CD14-positive monocyte (primary cell): ENCODE results near the gene ANKRD30A. TPM values are rescaled to one million over a fixed set of nuclear protein-coding genes. Genes with fewer than 3 reads are reported as not detected.
"Not testable (repeated sequence)": the region's sequence is repeated elsewhere in the genome, so short reads cannot be mapped to it uniquely, and the experiment has no call there.

Source experiments
- DNase-seq, 3 donors: peaks; one replicate each; pipeline ENCODE4 v3.0.0-alpha.2; 2011 to 2022
- H2AFZ ChIP-seq: 2 replicates; pipeline ENCODE4 v1.6.0; 2012; ENCODE audit warnings: mild to moderate bottlenecking, low read depth, low read length, inconsistent platforms; ENCODE audit not compliant: insufficient read depth, poor library complexity, severe bottlenecking
- H3K27ac ChIP-seq, 2 donors: 1 replicate in 1 of 2; 2 replicates in 1 of 2; pipeline ENCODE4 v1.5.1; 2012 to 2013; ENCODE audit warnings: low read length in 2 of 2, control low read depth in 1 of 2, inconsistent platforms in 1 of 2, low read depth in 1 of 2, mild to moderate bottlenecking in 1 of 2
- H3K27me3 ChIP-seq, 2 donors: one replicate each; pipeline versions ENCODE4 v1.6.0 to v1.6.1; 2011 to 2013; ENCODE audit warnings: low read length in 2 of 2; ENCODE audit not compliant: control insufficient read depth in 2 of 2, insufficient read depth in 2 of 2
- H3K36me3 ChIP-seq, 2 donors: replicated peaks in 1 of 2; 1 replicate in 1 of 2; 2 replicates in 1 of 2; pipeline versions ENCODE4 v1.5.1 to v1.6.1; 2012 to 2013; ENCODE audit warnings: low read length in 2 of 2, control low read depth in 1 of 2, inconsistent platforms in 1 of 2, mild to moderate bottlenecking in 1 of 2; ENCODE audit not compliant: insufficient read depth in 2 of 2, control insufficient read depth in 1 of 2
- H3K4me1 ChIP-seq, 2 donors: 1 replicate in 1 of 2; 2 replicates in 1 of 2; pipeline versions ENCODE4 v1.5.1 to v1.6.1; 2012 to 2013; ENCODE audit warnings: low read length in 2 of 2, control low read depth in 1 of 2, inconsistent platforms in 1 of 2, mild to moderate bottlenecking in 1 of 2, moderate library complexity in 1 of 2; ENCODE audit not compliant: insufficient read depth in 2 of 2, control insufficient read depth in 1 of 2
- H3K4me2 ChIP-seq: replicated peaks from 2 replicates; pipeline ENCODE3; 2012; ENCODE audit warnings: low read length, moderate library complexity, mild to moderate bottlenecking; ENCODE audit not compliant: poor library complexity, severe bottlenecking; ENCODE audit errors: extremely low read depth
- H3K4me3 ChIP-seq, 3 experiments: fragments of 200-600 bp in 1 of 3; sonication (generic) in 1 of 3; replicated peaks in 1 of 3; 1 replicate in 2 of 3; 2 replicates in 1 of 3; pipeline ENCODE4 v1.5.1; 2011 to 2013; ENCODE audit warnings: low read length in 3 of 3, mild to moderate bottlenecking in 3 of 3, control low read depth in 2 of 3, low read depth in 2 of 3, inconsistent platforms in 1 of 3, moderate library complexity in 1 of 3
- H3K79me2 ChIP-seq: 2 replicates; pipeline ENCODE4 v1.6.0; 2012; ENCODE audit warnings: mild to moderate bottlenecking, control low read depth, inconsistent platforms, low read length, moderate library complexity; ENCODE audit not compliant: insufficient read depth
- H3K9ac ChIP-seq: 2 replicates; pipeline ENCODE4 v1.6.0; 2017; ENCODE audit warnings: low read length, mild to moderate bottlenecking; ENCODE audit not compliant: insufficient read depth, poor library complexity, severe bottlenecking
- H3K9me3 ChIP-seq, 2 donors: replicated peaks in 1 of 2; 1 replicate in 1 of 2; 2 replicates in 1 of 2; pipeline versions ENCODE4 v1.5.1 to v1.6.1; 2012 to 2013; ENCODE audit warnings: low read length in 2 of 2, control low read depth in 1 of 2; ENCODE audit not compliant: control insufficient read depth in 1 of 2, insufficient read depth in 1 of 2
- H4K20me1 ChIP-seq: 2 replicates; pipeline ENCODE4 v1.6.0; 2012; ENCODE audit warnings: mild to moderate bottlenecking, low read length, control low read depth, moderate library complexity; ENCODE audit not compliant: insufficient read depth
- H3K27ac Mint-ChIP-seq, 7 donors: one replicate each; pipeline ENCODE4 v1.8.0; 2020; ENCODE audit warnings: mild to moderate bottlenecking in 7 of 7, mixed read lengths in 7 of 7, moderate library complexity in 6 of 7, inconsistent platforms in 2 of 7
- H3K27me3 Mint-ChIP-seq, 3 donors: one replicate each; pipeline ENCODE4 v1.8.0; 2021 to 2022; ENCODE audit warnings: low read depth in 3 of 3, mild to moderate bottlenecking in 3 of 3, mixed read lengths in 3 of 3, moderate library complexity in 3 of 3, inconsistent platforms in 1 of 3
- H3K36me3 Mint-ChIP-seq, 2 donors: one replicate each; pipeline ENCODE4 v1.8.0; 2020; ENCODE audit warnings: mixed read lengths in 2 of 2, inconsistent platforms in 1 of 2, mild to moderate bottlenecking in 1 of 2
- H3K4me1 Mint-ChIP-seq: one replicate; pipeline ENCODE4 v1.8.0; 2020; ENCODE audit warnings: mild to moderate bottlenecking, mixed read lengths
- H3K4me3 Mint-ChIP-seq, 2 donors: one replicate each; pipeline ENCODE4 v1.8.0; 2020; ENCODE audit warnings: mild to moderate bottlenecking in 2 of 2, mixed read lengths in 2 of 2, moderate library complexity in 1 of 2
- H3K9me3 Mint-ChIP-seq, 7 donors: one replicate each; pipeline ENCODE4 v1.8.0; 2020 to 2022; ENCODE audit warnings: mixed read lengths in 7 of 7, mild to moderate bottlenecking in 6 of 7, moderate library complexity in 6 of 7, inconsistent platforms in 2 of 7
- WGBS: methylation state at CpG from one replicate; pipeline ENCODE4 v1.1.5; 2013; ENCODE audit warnings: missing lambda C conversion rate; ENCODE audit not compliant: insufficient coverage; 5-methylcytosine and 5-hydroxymethylcytosine counted together
- intact Hi-C, 2 donors: fragments of 100-400 bp; cut with micrococcal nuclease; formaldehyde crosslinking; loops; one replicate each; pipeline versions ENCODE4 v1.15.0 to v1.15.1; 2023
- polyA minus RNA-seq: library from RNA; depleted of rRNA, polyadenylated mRNA; stranded (reverse); fragments of >200 nt; gene quantifications from 2 replicates; pipeline ENCODE4 v1.2.3, GENCODE V29; 2012
- polyA plus RNA-seq, 3 donors: library from polyadenylated mRNA; depleted of rRNA in 1 of 3; unstranded in 2 of 3; stranded (reverse) in 1 of 3; fragments of 300-500 nt in 2 of 3; fragments of >200 nt in 1 of 3; fragmentation: Illumina TruSeq in 2 of 3; gene quantifications; 1 replicate in 2 of 3; 2 replicates in 1 of 3; pipeline ENCODE4 v1.2.3, GENCODE V29; 2012 to 2021
- total RNA-seq, 12 experiments: library from RNA in 1 of 12; stranded (reverse) in 1 of 12; fragments of 120-200 nt in 1 of 12; gene quantifications; one replicate each; pipeline ENCODE4 v1.2.4 and lab custom pipeline; 2013 to 2026; ENCODE audit warnings: mixed read lengths in 6 of 12, inconsistent platforms in 1 of 12
- TF ChIP-seq, protein P1 (sequence below): fragments of 200-600 bp; IDR thresholded peaks from one replicate; pipeline ENCODE4 v1.8.0; 2022; ENCODE audit warnings: antibody characterized with exemption, mild to moderate bottlenecking

Gene ANKRD30A, protein sequence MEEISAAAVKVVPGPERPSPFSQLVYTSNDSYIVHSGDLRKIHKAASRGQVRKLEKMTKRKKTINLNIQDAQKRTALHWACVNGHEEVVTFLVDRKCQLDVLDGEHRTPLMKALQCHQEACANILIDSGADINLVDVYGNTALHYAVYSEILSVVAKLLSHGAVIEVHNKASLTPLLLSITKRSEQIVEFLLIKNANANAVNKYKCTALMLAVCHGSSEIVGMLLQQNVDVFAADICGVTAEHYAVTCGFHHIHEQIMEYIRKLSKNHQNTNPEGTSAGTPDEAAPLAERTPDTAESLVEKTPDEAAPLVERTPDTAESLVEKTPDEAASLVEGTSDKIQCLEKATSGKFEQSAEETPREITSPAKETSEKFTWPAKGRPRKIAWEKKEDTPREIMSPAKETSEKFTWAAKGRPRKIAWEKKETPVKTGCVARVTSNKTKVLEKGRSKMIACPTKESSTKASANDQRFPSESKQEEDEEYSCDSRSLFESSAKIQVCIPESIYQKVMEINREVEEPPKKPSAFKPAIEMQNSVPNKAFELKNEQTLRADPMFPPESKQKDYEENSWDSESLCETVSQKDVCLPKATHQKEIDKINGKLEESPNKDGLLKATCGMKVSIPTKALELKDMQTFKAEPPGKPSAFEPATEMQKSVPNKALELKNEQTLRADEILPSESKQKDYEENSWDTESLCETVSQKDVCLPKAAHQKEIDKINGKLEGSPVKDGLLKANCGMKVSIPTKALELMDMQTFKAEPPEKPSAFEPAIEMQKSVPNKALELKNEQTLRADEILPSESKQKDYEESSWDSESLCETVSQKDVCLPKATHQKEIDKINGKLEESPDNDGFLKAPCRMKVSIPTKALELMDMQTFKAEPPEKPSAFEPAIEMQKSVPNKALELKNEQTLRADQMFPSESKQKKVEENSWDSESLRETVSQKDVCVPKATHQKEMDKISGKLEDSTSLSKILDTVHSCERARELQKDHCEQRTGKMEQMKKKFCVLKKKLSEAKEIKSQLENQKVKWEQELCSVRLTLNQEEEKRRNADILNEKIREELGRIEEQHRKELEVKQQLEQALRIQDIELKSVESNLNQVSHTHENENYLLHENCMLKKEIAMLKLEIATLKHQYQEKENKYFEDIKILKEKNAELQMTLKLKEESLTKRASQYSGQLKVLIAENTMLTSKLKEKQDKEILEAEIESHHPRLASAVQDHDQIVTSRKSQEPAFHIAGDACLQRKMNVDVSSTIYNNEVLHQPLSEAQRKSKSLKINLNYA (N-terminal part only)
- total RNA-seq (2013): not detected
- polyA plus RNA-seq (not detected), polyA minus RNA-seq (not detected in 2 replicates), total RNA-seq (lab: John Stamatoyannopoulos, UW) (0 to 1.7 (median 0) reads per million in 11 experiments)

DNA sequence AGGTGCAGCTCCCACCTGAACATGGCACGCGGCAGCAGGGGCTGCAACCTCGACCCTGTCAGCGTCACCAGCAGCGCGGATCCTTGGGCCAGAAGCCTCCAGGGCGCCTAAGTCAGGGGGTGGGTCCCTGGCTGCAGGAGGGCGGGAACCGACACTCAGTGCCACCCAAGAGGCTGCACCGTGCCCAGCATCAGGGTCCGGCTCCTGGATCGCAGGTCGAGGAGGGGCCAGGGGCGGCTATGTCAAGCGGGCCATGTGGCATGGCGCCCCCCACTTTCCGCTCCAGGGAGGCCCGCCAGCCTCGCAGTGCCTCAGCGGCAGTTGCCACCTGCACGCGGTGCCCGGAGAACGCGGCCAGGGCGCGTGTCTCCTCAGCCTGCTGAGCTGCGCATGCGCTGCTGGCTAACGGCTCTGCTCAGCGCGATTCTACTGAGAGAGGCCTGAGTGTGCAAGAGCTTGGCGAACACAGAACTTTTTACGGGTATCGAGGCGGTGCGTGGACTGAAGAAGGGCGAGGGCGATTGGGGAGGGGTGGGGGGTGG, at the start of gene ANKRD30A:
TSS of gene ANKRD30A (plus strand) at position 408 of the 542 bp plus-strand sequence. CDS start 190 bp downstream, outside the sequence.
- intact Hi-C loops: no loop called here
- H3K4me2 ChIP-seq: no peak within 1 kb of the TSS
- H3K36me3 Mint-ChIP-seq: no peaks in the 10 kb centered on the region
- H4K20me1 ChIP-seq: no peaks in the 10 kb centered on the region
- no peak within 1 kb of the TSS for H2AFZ ChIP-seq
- no peak for DNase-seq
- no peak within 1 kb of the TSS for H3K9ac ChIP-seq
- WGBS: 96% methylated on average over 37 of the region's 39 CpGs
- no peaks in the 10 kb centered on the region for H3K4me1 ChIP-seq
- H3K36me3 ChIP-seq: no peaks in the 10 kb centered on the region
- no peaks in the 10 kb centered on the region for H3K27me3 ChIP-seq
- no peak within 1 kb of the TSS for H3K27ac ChIP-seq
- no peaks in the 10 kb centered on the region for H3K79me2 ChIP-seq
- H3K4me1 Mint-ChIP-seq: no peaks in the 10 kb centered on the region
- no peak within 1 kb of the TSS for H3K27ac Mint-ChIP-seq
- TF ChIP-seq, protein P1, sequence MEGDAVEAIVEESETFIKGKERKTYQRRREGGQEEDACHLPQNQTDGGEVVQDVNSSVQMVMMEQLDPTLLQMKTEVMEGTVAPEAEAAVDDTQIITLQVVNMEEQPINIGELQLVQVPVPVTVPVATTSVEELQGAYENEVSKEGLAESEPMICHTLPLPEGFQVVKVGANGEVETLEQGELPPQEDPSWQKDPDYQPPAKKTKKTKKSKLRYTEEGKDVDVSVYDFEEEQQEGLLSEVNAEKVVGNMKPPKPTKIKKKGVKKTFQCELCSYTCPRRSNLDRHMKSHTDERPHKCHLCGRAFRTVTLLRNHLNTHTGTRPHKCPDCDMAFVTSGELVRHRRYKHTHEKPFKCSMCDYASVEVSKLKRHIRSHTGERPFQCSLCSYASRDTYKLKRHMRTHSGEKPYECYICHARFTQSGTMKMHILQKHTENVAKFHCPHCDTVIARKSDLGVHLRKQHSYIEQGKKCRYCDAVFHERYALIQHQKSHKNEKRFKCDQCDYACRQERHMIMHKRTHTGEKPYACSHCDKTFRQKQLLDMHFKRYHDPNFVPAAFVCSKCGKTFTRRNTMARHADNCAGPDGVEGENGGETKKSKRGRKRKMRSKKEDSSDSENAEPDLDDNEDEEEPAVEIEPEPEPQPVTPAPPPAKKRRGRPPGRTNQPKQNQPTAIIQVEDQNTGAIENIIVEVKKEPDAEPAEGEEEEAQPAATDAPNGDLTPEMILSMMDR: no peak
- H3K4me3 Mint-ChIP-seq: no peak within 1 kb of the TSS
- H3K9me3 Mint-ChIP-seq: peaks cover 11 to 34% (median 24%) of the 10 kb centered on the region in 7 donors
- H3K4me3 ChIP-seq: no peak within 1 kb of the TSS
- no peaks in the 10 kb centered on the region for H3K27me3 Mint-ChIP-seq
- peaks cover 35 to 50% of the 10 kb centered on the region in 2 donors for H3K9me3 ChIP-seq

DNA sequence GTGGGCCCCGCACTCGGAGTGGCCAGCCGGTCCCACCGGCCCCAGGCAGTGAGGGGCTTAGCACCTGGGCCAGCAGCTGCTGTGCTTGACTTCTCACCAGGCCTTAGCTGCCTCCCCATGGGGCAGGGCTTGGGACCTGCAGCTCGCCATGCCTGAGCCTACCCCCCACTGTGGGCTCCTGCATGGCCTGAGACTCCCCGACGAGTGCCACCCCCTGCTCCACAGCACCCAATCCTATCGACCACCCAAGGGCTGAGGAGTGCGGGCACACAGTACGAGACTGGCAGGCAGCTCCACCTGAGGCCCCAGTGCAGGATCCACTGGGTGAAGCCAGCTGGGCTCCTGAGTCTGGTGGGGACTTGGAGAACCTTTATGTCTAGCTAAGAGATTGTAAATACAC, 49.3 kb upstream of the ANKRD30A start:
- DNase-seq, H3K4me3 Mint-ChIP-seq, H4K20me1 ChIP-seq, intact Hi-C loops, H3K27me3 Mint-ChIP-seq, H3K27ac Mint-ChIP-seq, H3K4me1 Mint-ChIP-seq, H3K4me1 ChIP-seq, H3K4me2 ChIP-seq, H3K27ac ChIP-seq, H3K4me3 ChIP-seq, H3K27me3 ChIP-seq, H3K36me3 Mint-ChIP-seq, H3K36me3 ChIP-seq, H3K9ac ChIP-seq, H3K79me2 ChIP-seq, H2AFZ ChIP-seq: not testable (repeated sequence)
- peaks cover 8 to 20% (median 14%) of the 10 kb centered on the region in 7 donors for H3K9me3 Mint-ChIP-seq
- 94% methylated on average over 7 of the region's 10 CpGs for whole genome bisulfite sequencing
- peaks cover 25% of the 10 kb centered on the region in 2 donors for H3K9me3 ChIP-seq
